K562 (cell line): ENCODE results near the gene ZNF143. TPM values are rescaled to one million over a fixed set of nuclear protein-coding genes. Genes with fewer than 3 reads are reported as not detected.

Experiments
- CAMTA2 ChIP-seq: fragments of 250-450 bp; sonication (Bioruptor Pico); conservative IDR thresholded peaks from 2 replicates; pipeline ENCODE4 v1.5.1; 2022
- CBFA2T3 ChIP-seq: fragments of 450-650 bp; IDR thresholded peaks from 2 replicates; pipeline ENCODE4 v1.6.1; 2017
- CLOCK ChIP-seq: fragments of 250-450 bp; sonication (Bioruptor Pico); IDR thresholded peaks from 2 replicates; pipeline ENCODE4 v1.4.0; 2020; ENCODE audit warnings: mild to moderate bottlenecking, moderate library complexity, borderline replicate concordance
- CXXC5 ChIP-seq: fragments of 250-450 bp; sonication (Bioruptor Pico); IDR thresholded peaks from 2 replicates; pipeline ENCODE4 v1.8.0; 2022; ENCODE audit warnings: inconsistent platforms, mild to moderate bottlenecking, moderate library complexity
- ESRRA ChIP-seq: fragments of 450-650 bp; IDR thresholded peaks from 2 replicates; pipeline ENCODE4 v1.6.1; 2014; ENCODE audit warnings: low read depth, mild to moderate bottlenecking, moderate library complexity, borderline replicate concordance
- HMG20A ChIP-seq: fragments of 450-650 bp; formaldehyde crosslinking; conservative IDR thresholded peaks from 2 replicates; pipeline ENCODE4 v1.4.0; 2020; ENCODE audit warnings: mild to moderate bottlenecking, mixed read lengths
- KAT2B ChIP-seq: IDR thresholded peaks from one replicate; pipeline ENCODE4 v1.6.1; 2012; ENCODE audit warnings: low read depth, mild to moderate bottlenecking, control low read depth, inconsistent platforms, low read length, moderate library complexity
- KHSRP ChIP-seq: fragments of 450-650 bp; IDR thresholded peaks from 2 replicates; pipeline ENCODE4 v1.6.1; 2017
- MAZ ChIP-seq, 2 experiments: fragments of 450-650 bp in 1 of 2; sonication (generic) in 1 of 2; formaldehyde crosslinking; IDR thresholded peaks in 1 of 2; conservative IDR thresholded peaks in 1 of 2; 2 replicates each; pipeline versions ENCODE4 v1.4.0 to v1.5.0; 2020; ENCODE audit warnings: mild to moderate bottlenecking in 1 of 2, missing genetic modification reagents in 1 of 2
- SAFB ChIP-seq: fragments of 200-400 bp; formaldehyde crosslinking; IDR thresholded peaks from 2 replicates; pipeline ENCODE4 v1.6.1; 2017; ENCODE audit warnings: low read depth, low read length, borderline replicate concordance
- SMARCE1 ChIP-seq: fragments of 450-650 bp; IDR thresholded peaks from 2 replicates; pipeline ENCODE4 v1.7.1; 2016; ENCODE audit warnings: mild to moderate bottlenecking
- TEAD1 ChIP-seq, 2 experiments: fragments of 450-650 bp in 1 of 2; sonication (generic) in 1 of 2; formaldehyde crosslinking; IDR thresholded peaks; 2 replicates each; pipeline versions ENCODE4 v1.4.0 to v1.8.0; 2020 to 2022; ENCODE audit warnings: mild to moderate bottlenecking in 2 of 2, missing genetic modification reagents in 1 of 2
- TOE1 ChIP-seq, 2 experiments: fragments of 450-650 bp in 1 of 2; sonication (generic) in 1 of 2; formaldehyde crosslinking in 1 of 2; IDR thresholded peaks; 2 replicates each; pipeline versions ENCODE4 v1.7.1 to v1.8.0; 2016 to 2022; ENCODE audit warnings: borderline replicate concordance in 2 of 2, mild to moderate bottlenecking in 2 of 2, antibody characterized with exemption in 1 of 2, inconsistent platforms in 1 of 2, low read depth in 1 of 2, missing genetic modification reagents in 1 of 2, moderate library complexity in 1 of 2
- TSC22D4 ChIP-seq: fragments of 450-650 bp; IDR thresholded peaks from 2 replicates; pipeline ENCODE4 v1.6.1; 2016; ENCODE audit warnings: missing genetic modification characterization, missing biosample characterization, control low read depth
- ZFX ChIP-seq: sonication (generic); formaldehyde crosslinking; IDR thresholded peaks from 2 replicates; pipeline ENCODE4 v1.8.0; 2022; ENCODE audit warnings: mild to moderate bottlenecking, missing genetic modification reagents, moderate library complexity
- ZNF395 ChIP-seq: fragments of 200-800 bp; sonication (Bioruptor generic); IDR thresholded peaks from 2 replicates; pipeline ENCODE4 v1.6.1; 2017; ENCODE audit warnings: missing genetic modification characterization, missing compliant biosample characterization
- ZNF695 ChIP-seq: fragments of 450-650 bp; formaldehyde crosslinking; IDR thresholded peaks from 2 replicates; pipeline ENCODE4 v1.4.0; 2020; ENCODE audit warnings: mild to moderate bottlenecking, moderate library complexity
- polyA plus RNA-seq, 8 experiments: library from polyadenylated mRNA; depleted of rRNA in 4 of 8; stranded (reverse) in 5 of 8; unstranded in 3 of 8; fragments of >200 nt; fragmentation: Nextera tagmentation in 2 of 8; fragmentation: Illumina TruSeq in 1 of 8; extraction: Ambion mirVana in 2 of 8; extraction: Trizol in 1 of 8; gene quantifications; 2 replicates each; pipeline versions ENCODE4 v1.2.1 to v1.2.3, GENCODE V29; 2011 to 2014; ENCODE audit warnings: inconsistent platforms in 1 of 8, missing spikeins in 1 of 8
- total RNA-seq, 7 experiments: library from RNA; depleted of rRNA in 6 of 7; stranded (reverse); fragments of >200 nt in 6 of 7; fragmentation: Illumina TruSeq in 2 of 7; extraction: Trizol in 2 of 7; gene quantifications; 2 replicates each; pipeline versions ENCODE4 v1.2.1 to v1.2.3, GENCODE V29; 2011 to 2021; ENCODE audit warnings: low replicate concordance in 1 of 7
- TF ChIP-seq, protein P1 (sequence below): fragments of 450-650 bp; formaldehyde crosslinking; IDR thresholded peaks from 2 replicates; pipeline ENCODE4 v1.4.0; 2020; ENCODE audit warnings: mild to moderate bottlenecking, moderate library complexity
- TF ChIP-seq, protein P2 (sequence below), 2 experiments: IDR thresholded peaks; 2 replicates each; pipeline ENCODE4 v1.6.1; 2011; ENCODE audit warnings: borderline replicate concordance in 1 of 2, control low read depth in 1 of 2, low read depth in 1 of 2, low read length in 1 of 2, mild to moderate bottlenecking in 1 of 2, mixed read lengths in 1 of 2, moderate library complexity in 1 of 2; ENCODE audit not compliant: insufficient read depth in 1 of 2, insufficient read length in 1 of 2, poor library complexity in 1 of 2, severe bottlenecking in 1 of 2; ENCODE audit errors: extremely low read depth in 1 of 2
- TF ChIP-seq, protein P3 (sequence below): sonication (generic); formaldehyde crosslinking; IDR thresholded peaks from 2 replicates; pipeline ENCODE4 v1.8.0; 2022; ENCODE audit warnings: missing genetic modification reagents, mild to moderate bottlenecking, moderate library complexity, borderline replicate concordance

The ZNF143 gene
- total and polyA plus RNA-seq, 9 of the 15 experiments (the other 6 are each of a cell fraction or from before 2014, with no cell fraction given): 18.4 to 58.5 (median 27.1) TPM

- TF ChIP-seq CXXC5 (CRISPR knock-in tag) (peak; percentile 60), KHSRP (no peak), CLOCK (CRISPR knock-in tag) (no peak), HMG20A (CRISPR knock-in tag) (no peak), MAZ (CRISPR knock-in tag; conservative IDR thresholded peaks at IDR 0.05 in 1 of 2, IDR thresholded peaks at IDR 0.05 in 1 of 2) (no peak), KAT2B (no peak), ESRRA (0 out of 2 replicates have a peak, but pooled peaks have one; percentile 34), ZNF395 (no peak), ZFX (CRISPR knock-in tag) (no peak), TEAD1 (CRISPR knock-in tag; IDR thresholded peaks at IDR 0.05) (no peak), ZNF695 (CRISPR knock-in tag) (no peak), SMARCE1 (peak; percentile 69), TSC22D4 (no peak), CAMTA2 (CRISPR knock-in tag) (no peak), TOE1 (IDR thresholded peaks at IDR 0.05; ENCODE audit: borderline replicate concordance) (0 out of 2 replicates have a peak, but pooled peaks have one; percentile 16), TOE1 (CRISPR knock-in tag; IDR thresholded peaks at IDR 0.05; ENCODE audit: borderline replicate concordance, low read depth) (no peak), CBFA2T3 (peak; percentile 86), SAFB (no peak)
- TF ChIP-seq, protein P1, sequence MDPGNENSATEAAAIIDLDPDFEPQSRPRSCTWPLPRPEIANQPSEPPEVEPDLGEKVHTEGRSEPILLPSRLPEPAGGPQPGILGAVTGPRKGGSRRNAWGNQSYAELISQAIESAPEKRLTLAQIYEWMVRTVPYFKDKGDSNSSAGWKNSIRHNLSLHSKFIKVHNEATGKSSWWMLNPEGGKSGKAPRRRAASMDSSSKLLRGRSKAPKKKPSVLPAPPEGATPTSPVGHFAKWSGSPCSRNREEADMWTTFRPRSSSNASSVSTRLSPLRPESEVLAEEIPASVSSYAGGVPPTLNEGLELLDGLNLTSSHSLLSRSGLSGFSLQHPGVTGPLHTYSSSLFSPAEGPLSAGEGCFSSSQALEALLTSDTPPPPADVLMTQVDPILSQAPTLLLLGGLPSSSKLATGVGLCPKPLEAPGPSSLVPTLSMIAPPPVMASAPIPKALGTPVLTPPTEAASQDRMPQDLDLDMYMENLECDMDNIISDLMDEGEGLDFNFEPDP (CRISPR knock-in tag): no peak
- TF ChIP-seq, protein P2, sequence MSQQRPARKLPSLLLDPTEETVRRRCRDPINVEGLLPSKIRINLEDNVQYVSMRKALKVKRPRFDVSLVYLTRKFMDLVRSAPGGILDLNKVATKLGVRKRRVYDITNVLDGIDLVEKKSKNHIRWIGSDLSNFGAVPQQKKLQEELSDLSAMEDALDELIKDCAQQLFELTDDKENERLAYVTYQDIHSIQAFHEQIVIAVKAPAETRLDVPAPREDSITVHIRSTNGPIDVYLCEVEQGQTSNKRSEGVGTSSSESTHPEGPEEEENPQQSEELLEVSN (IDR thresholded peaks at IDR 0.05; ENCODE audit: borderline replicate concordance in 1 of 2, extremely low read depth in 1 of 2, insufficient read depth in 1 of 2, insufficient read length in 1 of 2, low read depth in 1 of 2, low read length in 1 of 2, poor library complexity in 1 of 2, severe bottlenecking in 1 of 2): peak; percentile 24 to 28
- TF ChIP-seq, protein P3, sequence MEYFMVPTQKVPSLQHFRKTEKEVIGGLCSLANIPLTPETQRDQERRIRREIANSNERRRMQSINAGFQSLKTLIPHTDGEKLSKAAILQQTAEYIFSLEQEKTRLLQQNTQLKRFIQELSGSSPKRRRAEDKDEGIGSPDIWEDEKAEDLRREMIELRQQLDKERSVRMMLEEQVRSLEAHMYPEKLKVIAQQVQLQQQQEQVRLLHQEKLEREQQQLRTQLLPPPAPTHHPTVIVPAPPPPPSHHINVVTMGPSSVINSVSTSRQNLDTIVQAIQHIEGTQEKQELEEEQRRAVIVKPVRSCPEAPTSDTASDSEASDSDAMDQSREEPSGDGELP (CRISPR knock-in tag): 0 out of 2 replicates have a peak, but pooled peaks have one; percentile 11
Measured at GRCh38 chr11:9550191-9550628, 89.4 kb downstream of the ZNF143 start (continued).
